ENCODE measurements around the gene GPRC5D.

- TF ChIP-seq CTCF (conservative IDR thresholded peaks at IDR 0.05) (no peak), EZH2 (IDR thresholded peaks at IDR 0.05; ENCODE audit: low read depth) (no peak)
Measured at GRCh38 chr12:12995088-12995487, 43.1 kb upstream of the GPRC5D start.
